Stimulated activated CD4-positive, alpha-beta T cell treated with anti-CD3 and anti-CD28 coated beads, Interleukin-12 subunit alpha, Interleukin-12 subunit beta, amount 100 ng/mL, for 48 hours (primary cell): Measurements from ENCODE around the gene THEM5.

Source experiments
- DNase-seq, 3 donors: peaks; one replicate each; pipeline ENCODE4 v3.0.0-alpha.2; 2020; ENCODE audit warnings: low read depth in 2 of 3, low spot score in 1 of 3

Gene THEM5

GRCh38 chr1:151840421-151840820 is 13.1 kb downstream of the THEM5 start:
- DNase-seq: no peak

- DNase-seq: peak; percentile 40 to 70 (median 58)
Measured at GRCh38 chr1:151839457-151840403, 13.8 kb downstream of the THEM5 start, which contains the start of gene C2CD4D. C2CD4D (minus strand) TSS chr1:151839820; CDS start chr1:151838989, 831 bp downstream.

GRCh38 chr1:151839082-151839412 is 14.5 kb downstream of the THEM5 start:
- no peak for DNase-seq

- peak in 1 of 3 donors; percentile 49 for DNase-seq
Measured at GRCh38 chr1:151838222-151839081, 15.1 kb downstream of the THEM5 start.

- no peak for DNase-seq
Measured at GRCh38 chr1:151837884-151838221, 15.7 kb downstream of the THEM5 start.

- no peak for DNase-seq
Measured at GRCh38 chr1:151837197-151837596, 16.3 kb downstream of the THEM5 start.

- DNase-seq: no peak
Measured at GRCh38 chr1:151835596-151835995, 17.9 kb downstream of the THEM5 start.

GRCh38 chr1:151834239-151834638 is 19.3 kb downstream of the THEM5 start:
- no peak for DNase-seq

GRCh38 chr1:151833172-151833900 is 20.2 kb downstream of the THEM5 start:
- DNase-seq: no peak

GRCh38 chr1:151832318-151832980 is 21.1 kb downstream of the THEM5 start:
- DNase-seq: no peak

- DNase-seq: no peak
Measured at GRCh38 chr1:151831605-151832004, 21.9 kb downstream of the THEM5 start, which contains the start of gene RORC. RORC (minus strand) TSS chr1:151831802; CDS start chr1:151831764, 38 bp downstream.

GRCh38 chr1:151831256-151831591 is 22.3 kb downstream of the THEM5 start:
- no peak for DNase-seq

- DNase-seq: no peak
Measured at GRCh38 chr1:151830055-151830454, 23.5 kb downstream of the THEM5 start.

GRCh38 chr1:151829352-151830046 is 24.0 kb downstream of the THEM5 start:
- no peak for DNase-seq

- DNase-seq: no peak
Measured at GRCh38 chr1:151828921-151829320, 24.6 kb downstream of the THEM5 start.

GRCh38 chr1:151827853-151828252 is 25.7 kb downstream of the THEM5 start:
- no peak for DNase-seq

GRCh38 chr1:151825751-151826660 is 27.5 kb downstream of the THEM5 start:
- DNase-seq: no peak

- DNase-seq: no peak
Measured at GRCh38 chr1:151825204-151825603, 28.3 kb downstream of the THEM5 start.

- no peak for DNase-seq
Measured at GRCh38 chr1:151823175-151823574, 30.3 kb downstream of the THEM5 start.
